ENCODE data around the gene NKD1.

NKD1 gene

DNA sequence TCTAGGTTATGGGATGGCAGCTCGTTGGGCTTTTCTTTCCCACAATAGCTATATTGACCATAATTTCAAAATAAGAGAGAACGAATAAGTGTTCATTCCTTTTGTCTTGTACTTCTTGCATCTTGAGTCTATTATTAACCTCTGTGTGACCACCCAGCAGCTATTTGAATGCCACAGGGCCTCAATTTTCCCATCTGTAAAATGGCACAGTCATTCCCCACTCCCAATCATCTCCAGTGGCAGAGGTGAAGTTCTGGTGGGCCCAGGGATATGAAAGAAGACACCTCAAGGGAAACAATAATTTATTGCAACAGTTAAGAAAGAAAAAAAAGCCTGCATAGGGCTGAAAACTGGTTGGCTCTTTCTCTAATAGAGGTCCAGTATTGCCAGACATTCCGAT is 28.6 kb upstream of the NKD1 start:
- H3K4me3 ChIP-seq (ENCODE audit: low read depth, low read length): no peak overlapping the region
- DNase-seq (ENCODE audit: low read depth): no peak
- in situ Hi-C loops (cut with HindIII; ENCODE audit: low sequenced_read_pairs): no loop called here
- TF ChIP-seq, protein P1, sequence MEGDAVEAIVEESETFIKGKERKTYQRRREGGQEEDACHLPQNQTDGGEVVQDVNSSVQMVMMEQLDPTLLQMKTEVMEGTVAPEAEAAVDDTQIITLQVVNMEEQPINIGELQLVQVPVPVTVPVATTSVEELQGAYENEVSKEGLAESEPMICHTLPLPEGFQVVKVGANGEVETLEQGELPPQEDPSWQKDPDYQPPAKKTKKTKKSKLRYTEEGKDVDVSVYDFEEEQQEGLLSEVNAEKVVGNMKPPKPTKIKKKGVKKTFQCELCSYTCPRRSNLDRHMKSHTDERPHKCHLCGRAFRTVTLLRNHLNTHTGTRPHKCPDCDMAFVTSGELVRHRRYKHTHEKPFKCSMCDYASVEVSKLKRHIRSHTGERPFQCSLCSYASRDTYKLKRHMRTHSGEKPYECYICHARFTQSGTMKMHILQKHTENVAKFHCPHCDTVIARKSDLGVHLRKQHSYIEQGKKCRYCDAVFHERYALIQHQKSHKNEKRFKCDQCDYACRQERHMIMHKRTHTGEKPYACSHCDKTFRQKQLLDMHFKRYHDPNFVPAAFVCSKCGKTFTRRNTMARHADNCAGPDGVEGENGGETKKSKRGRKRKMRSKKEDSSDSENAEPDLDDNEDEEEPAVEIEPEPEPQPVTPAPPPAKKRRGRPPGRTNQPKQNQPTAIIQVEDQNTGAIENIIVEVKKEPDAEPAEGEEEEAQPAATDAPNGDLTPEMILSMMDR (IDR thresholded peaks at IDR 0.05; ENCODE audit: low read depth, low read length, missing control alignments): no peak

GRCh38 chr16:50520451-50521245 is 27.5 kb upstream of the NKD1 start:
- no peak for DNase-seq (ENCODE audit: low read depth)
- TF ChIP-seq, protein P1 (IDR thresholded peaks at IDR 0.05; ENCODE audit: low read depth, low read length, missing control alignments): no peak
- no peak overlapping the region for H3K4me3 ChIP-seq (ENCODE audit: low read depth, low read length)
- in situ Hi-C loops (cut with HindIII; ENCODE audit: low sequenced_read_pairs): no loop called here

DNA sequence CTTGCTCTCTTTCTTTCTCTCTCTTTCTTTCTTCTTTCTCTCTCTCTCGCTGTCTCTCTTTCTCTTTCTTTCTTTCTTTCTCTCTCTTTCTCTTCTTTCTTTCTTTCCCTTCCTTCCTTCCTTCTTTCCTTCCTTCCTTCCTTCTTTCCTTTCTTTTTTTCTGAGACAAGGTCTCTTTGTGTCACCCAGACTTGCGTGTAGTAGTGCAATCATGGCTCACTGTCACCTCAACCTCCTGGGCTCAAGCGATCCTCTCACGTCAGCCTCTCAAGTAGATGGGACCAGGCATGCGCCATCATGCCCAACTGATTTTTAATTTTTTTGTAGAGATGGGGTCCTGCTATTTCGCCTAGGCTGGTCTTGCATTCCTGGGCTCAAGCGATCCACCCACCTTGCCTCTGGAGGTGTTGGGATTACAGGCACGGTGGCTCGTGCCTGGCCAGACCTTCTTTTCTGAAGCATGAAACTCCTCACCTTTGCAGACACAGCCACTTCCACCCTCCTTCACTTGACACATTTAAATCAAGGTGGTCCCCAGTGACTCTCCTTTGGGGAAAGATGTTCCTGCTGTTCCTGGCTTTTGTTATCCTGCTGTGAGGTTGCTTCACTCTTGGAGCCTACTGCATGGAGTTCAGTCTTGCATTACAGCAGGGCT is 26.8 kb upstream of the NKD1 start:
- TF ChIP-seq, protein P1 (IDR thresholded peaks at IDR 0.05; ENCODE audit: low read depth, low read length, missing control alignments): no peak
- no peak overlapping the region for H3K4me3 ChIP-seq (ENCODE audit: low read depth, low read length)
- no peak for DNase-seq (ENCODE audit: low read depth)
- in situ Hi-C loops (cut with HindIII; ENCODE audit: low sequenced_read_pairs): no loop called here

- in situ Hi-C loops (cut with HindIII; ENCODE audit: low sequenced_read_pairs): no loop called here
- H3K4me3 ChIP-seq (ENCODE audit: low read depth, low read length): no peak overlapping the region
- TF ChIP-seq, protein P1 (IDR thresholded peaks at IDR 0.05; ENCODE audit: low read depth, low read length, missing control alignments): no peak
- DNase-seq (ENCODE audit: low read depth): no peak
Measured at GRCh38 chr16:50522324-50522723, 25.9 kb upstream of the NKD1 start.

DNA sequence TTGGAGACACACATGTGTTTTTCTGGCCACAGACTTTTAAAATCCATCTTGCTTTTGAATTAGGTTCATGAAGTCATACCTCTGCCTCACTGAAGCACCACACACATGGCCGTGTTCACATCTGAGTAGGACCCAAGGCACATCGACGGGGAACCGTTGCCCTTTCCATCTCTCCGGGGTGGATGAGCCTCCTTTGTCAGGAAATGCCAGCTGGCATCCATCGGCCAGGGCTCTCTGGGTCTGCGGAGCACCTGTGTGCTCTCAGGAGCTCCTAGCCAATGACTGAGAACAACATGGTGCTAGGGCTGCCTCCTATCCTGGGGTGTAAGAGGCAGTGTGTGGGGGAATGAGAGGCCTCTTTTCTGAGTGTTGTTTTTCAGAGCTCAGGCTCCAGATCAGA is 24.5 kb upstream of the NKD1 start:
- in situ Hi-C loops (cut with HindIII; ENCODE audit: low sequenced_read_pairs): no loop called here
- TF ChIP-seq, protein P1 (IDR thresholded peaks at IDR 0.05; ENCODE audit: low read depth, low read length, missing control alignments): no peak
- H3K4me3 ChIP-seq (ENCODE audit: low read depth, low read length): no peak overlapping the region
- no peak for DNase-seq (ENCODE audit: low read depth)

DNA sequence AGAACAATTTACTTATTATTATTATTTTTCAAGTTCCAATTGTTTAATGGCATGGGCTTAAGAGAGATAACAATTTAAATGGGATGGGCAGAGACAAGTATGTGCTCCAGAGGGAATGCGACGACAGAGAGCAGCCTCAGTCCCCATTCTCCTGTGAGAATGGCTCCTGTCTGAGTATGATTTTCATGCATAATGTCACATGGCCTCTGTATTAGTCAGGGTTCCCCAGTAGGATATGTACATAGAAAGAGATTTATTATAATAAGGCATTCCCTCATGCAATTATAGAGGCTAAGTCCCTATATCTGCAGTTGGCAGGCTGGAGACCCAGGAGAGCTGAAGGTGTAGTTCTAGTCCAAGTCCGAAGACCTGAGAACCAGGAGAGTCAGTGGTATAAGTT is 22.9 kb upstream of the NKD1 start:
- in situ Hi-C loops (cut with HindIII; ENCODE audit: low sequenced_read_pairs): no loop called here
- TF ChIP-seq, protein P1 (IDR thresholded peaks at IDR 0.05; ENCODE audit: low read depth, low read length, missing control alignments): no peak
- H3K4me3 ChIP-seq (ENCODE audit: low read depth, low read length): no peak overlapping the region
- no peak for DNase-seq (ENCODE audit: low read depth)

Data from astrocyte of the cerebellum (primary cell).